HEK293 (cell line): ENCODE results near the gene MLLT10.

Source experiments
- CTCF ChIA-PET: fragments of 350-600 bp; formaldehyde crosslinking; extraction: SDS; loops from one replicate; lab custom pipeline; 2021; ENCODE audit warnings: antibody characterized with exemption; lab: Yijun Ruan, JAX
- POLR2A ChIA-PET: fragments of 300-600 bp; formaldehyde crosslinking; extraction: SDS; loops from one replicate; lab custom pipeline; 2020; ENCODE audit warnings: antibody characterized with exemption, inconsistent platforms; lab: Yijun Ruan, JAX
- H3K27ac ChIP-seq: fragments of 200-500 bp; sonication (Bioruptor generic); 2 replicates; pipeline ENCODE4 v1.5.1; 2014; ENCODE audit warnings: low read depth, low read length, control low read depth, inconsistent platforms; ENCODE audit errors: extremely low read depth
- H3K36me3 ChIP-seq, 2 experiments: fragments of 200-500 bp in 1 of 2; sonication (Bioruptor generic) in 1 of 2; 1 replicate in 1 of 2; 2 replicates in 1 of 2; pipeline ENCODE4 v1.5.1; 2014 to 2017; ENCODE audit warnings: inconsistent platforms in 2 of 2, low read length in 2 of 2; ENCODE audit not compliant: control insufficient read depth in 2 of 2, insufficient read depth in 1 of 2
- H3K4me1 ChIP-seq: fragments of 200-500 bp; sonication (Bioruptor generic); 2 replicates; pipeline ENCODE4 v1.5.1; 2014; ENCODE audit warnings: mild to moderate bottlenecking, low read length, inconsistent platforms; ENCODE audit not compliant: control insufficient read depth, insufficient read depth
- H3K4me3 ChIP-seq: 2 replicates; pipeline ENCODE4 v1.5.1; 2011; ENCODE audit warnings: low read depth, mild to moderate bottlenecking, control low read depth, low read length, moderate library complexity
- H3K9me3 ChIP-seq: fragments of 200-500 bp; sonication (Bioruptor generic); 2 replicates; pipeline ENCODE4 v1.5.1; 2014; ENCODE audit warnings: low read depth, low read length, inconsistent platforms; ENCODE audit not compliant: control insufficient read depth, insufficient read depth
- BCL11A ChIP-seq: fragments of 450-650 bp; formaldehyde crosslinking; IDR thresholded peaks from 2 replicates; pipeline ENCODE4 v1.5.1; 2016; ENCODE audit warnings: low read depth, missing biosample characterization, missing genetic modification characterization
- GLIS2 ChIP-seq: fragments of 450-650 bp; formaldehyde crosslinking; IDR thresholded peaks from 2 replicates; pipeline ENCODE4 v1.5.1; 2016; ENCODE audit warnings: missing biosample characterization, missing genetic modification characterization
- SETDB1 ChIP-seq: IDR thresholded peaks from one replicate; pipeline ENCODE4 v1.6.1; 2017; ENCODE audit warnings: mild to moderate bottlenecking, low read length, moderate library complexity, mixed read lengths; ENCODE audit not compliant: insufficient read length
- SP3 ChIP-seq: fragments of 450-650 bp; formaldehyde crosslinking; IDR thresholded peaks from 2 replicates; pipeline ENCODE4 v1.5.1; 2016; ENCODE audit warnings: missing biosample characterization, missing genetic modification characterization
- SP7 ChIP-seq: fragments of 450-650 bp; formaldehyde crosslinking; IDR thresholded peaks from 2 replicates; pipeline ENCODE4 v1.5.1; 2016; ENCODE audit warnings: missing biosample characterization, missing genetic modification characterization
- ZBTB20 ChIP-seq: fragments of 450-650 bp; formaldehyde crosslinking; IDR thresholded peaks from 2 replicates; pipeline ENCODE4 v1.5.1; 2016; ENCODE audit warnings: missing biosample characterization, missing genetic modification characterization
- ZBTB8A ChIP-seq: fragments of 450-650 bp; formaldehyde crosslinking; IDR thresholded peaks from 2 replicates; pipeline ENCODE4 v1.5.1; 2016; ENCODE audit warnings: missing biosample characterization, missing genetic modification characterization
- ZFP3 ChIP-seq: fragments of 450-650 bp; formaldehyde crosslinking; IDR thresholded peaks from 2 replicates; pipeline ENCODE4 v1.5.1; 2016; ENCODE audit warnings: low read depth, missing biosample characterization, missing genetic modification characterization
- ZNF10 ChIP-seq: fragments of 450-650 bp; formaldehyde crosslinking; IDR thresholded peaks from 2 replicates; pipeline ENCODE4 v1.5.1; 2017; ENCODE audit warnings: missing biosample characterization, missing genetic modification characterization
- ZNF121 ChIP-seq: fragments of 450-650 bp; formaldehyde crosslinking; IDR thresholded peaks from 2 replicates; pipeline ENCODE4 v1.5.1; 2016; ENCODE audit warnings: missing biosample characterization, missing genetic modification characterization
- ZNF132 ChIP-seq: fragments of 450-650 bp; formaldehyde crosslinking; IDR thresholded peaks from 2 replicates; pipeline ENCODE4 v1.5.1; 2017; ENCODE audit warnings: missing biosample characterization, missing genetic modification characterization, borderline replicate concordance
- ZNF140 ChIP-seq: fragments of 450-650 bp; formaldehyde crosslinking; IDR thresholded peaks from 2 replicates; pipeline ENCODE4 v1.5.1; 2016; ENCODE audit warnings: missing biosample characterization, missing genetic modification characterization
- ZNF157 ChIP-seq: fragments of 450-650 bp; formaldehyde crosslinking; IDR thresholded peaks from 2 replicates; pipeline ENCODE4 v1.5.1; 2016; ENCODE audit warnings: missing biosample characterization, missing genetic modification characterization
- ZNF184 ChIP-seq: fragments of 450-650 bp; IDR thresholded peaks from 2 replicates; pipeline ENCODE4 v1.5.1; 2018; ENCODE audit warnings: missing biosample characterization, mild to moderate bottlenecking, missing genetic modification characterization
- ZNF2 ChIP-seq: fragments of 450-650 bp; formaldehyde crosslinking; IDR thresholded peaks from 2 replicates; pipeline ENCODE4 v1.5.1; 2016; ENCODE audit warnings: missing biosample characterization, missing genetic modification characterization
- ZNF214 ChIP-seq: fragments of 450-650 bp; formaldehyde crosslinking; IDR thresholded peaks from 2 replicates; pipeline ENCODE4 v1.5.1; 2017; ENCODE audit warnings: missing biosample characterization, mild to moderate bottlenecking, missing genetic modification characterization, borderline replicate concordance
- ZNF23 ChIP-seq: fragments of 450-650 bp; formaldehyde crosslinking; IDR thresholded peaks from 2 replicates; pipeline ENCODE4 v1.5.1; 2016; ENCODE audit warnings: missing biosample characterization, missing genetic modification characterization, borderline replicate concordance
- ZNF24 ChIP-seq: fragments of 450-650 bp; formaldehyde crosslinking; IDR thresholded peaks from 2 replicates; pipeline ENCODE4 v1.5.1; 2016; ENCODE audit warnings: missing biosample characterization, missing genetic modification characterization
- ZNF48 ChIP-seq: fragments of 450-650 bp; formaldehyde crosslinking; IDR thresholded peaks from 2 replicates; pipeline ENCODE4 v1.5.1; 2016; ENCODE audit warnings: missing biosample characterization, missing genetic modification characterization
- ZNF561 ChIP-seq: fragments of 450-650 bp; IDR thresholded peaks from 2 replicates; pipeline ENCODE4 v1.5.1; 2018; ENCODE audit warnings: missing biosample characterization, missing genetic modification characterization, borderline replicate concordance
- ZNF571 ChIP-seq: fragments of 450-650 bp; formaldehyde crosslinking; IDR thresholded peaks from 2 replicates; pipeline ENCODE4 v1.5.0; 2017; ENCODE audit warnings: missing biosample characterization, missing genetic modification characterization
- ZNF610 ChIP-seq: fragments of 450-650 bp; formaldehyde crosslinking; IDR thresholded peaks from 2 replicates; pipeline ENCODE4 v1.5.1; 2016; ENCODE audit warnings: missing biosample characterization, missing genetic modification characterization, borderline replicate concordance
- ZNF623 ChIP-seq: fragments of 450-650 bp; formaldehyde crosslinking; IDR thresholded peaks from 2 replicates; pipeline ENCODE4 v1.5.1; 2016; ENCODE audit warnings: missing biosample characterization, missing genetic modification characterization
- ZNF626 ChIP-seq: fragments of 450-650 bp; sonication (Bioruptor Pico); formaldehyde crosslinking; IDR thresholded peaks from 2 replicates; pipeline ENCODE4 v1.5.1; 2018; ENCODE audit warnings: missing biosample characterization, missing genetic modification characterization, inconsistent platforms
- ZNF707 ChIP-seq: fragments of 450-650 bp; formaldehyde crosslinking; IDR thresholded peaks from 2 replicates; pipeline ENCODE4 v1.5.1; 2016; ENCODE audit warnings: missing biosample characterization, missing genetic modification characterization
- ZNF776 ChIP-seq: fragments of 450-650 bp; formaldehyde crosslinking; IDR thresholded peaks from 2 replicates; pipeline ENCODE4 v1.5.0; 2017; ENCODE audit warnings: missing biosample characterization, missing genetic modification characterization, borderline replicate concordance
- ZNF837 ChIP-seq: fragments of 450-650 bp; formaldehyde crosslinking; IDR thresholded peaks from 2 replicates; pipeline ENCODE4 v1.5.1; 2016; ENCODE audit warnings: missing biosample characterization, missing genetic modification characterization
- ZSCAN23 ChIP-seq: fragments of 450-650 bp; formaldehyde crosslinking; IDR thresholded peaks from 2 replicates; pipeline ENCODE4 v1.5.1; 2016; ENCODE audit warnings: missing biosample characterization, missing genetic modification characterization
- TF ChIP-seq, protein P1 (sequence below): fragments of 450-650 bp; formaldehyde crosslinking; IDR thresholded peaks from 2 replicates; pipeline ENCODE4 v1.5.1; 2016; ENCODE audit warnings: missing biosample characterization, missing genetic modification characterization
- TF ChIP-seq, protein P2 (sequence below): fragments of 450-650 bp; formaldehyde crosslinking; IDR thresholded peaks from 2 replicates; pipeline ENCODE4 v1.5.1; 2016; ENCODE audit warnings: missing biosample characterization, missing genetic modification characterization

MLLT10 gene

GRCh38 chr10:21516242-21517131, 17.5 kb upstream of the MLLT10 start (continued):
- no peak for TF ChIP-seq ZNF140 (tag by site-specific recombination)
- TF ChIP-seq ZFP3 (tag by site-specific recombination) = peak; percentile 48; the same call in 1 of the 2 replicates
- TF ChIP-seq GLIS2 (tag by site-specific recombination) = peak; percentile 58; the same call in 1 of the 2 replicates
- no peak for TF ChIP-seq ZNF610
- TF ChIP-seq ZNF776 (tag by site-specific recombination) = no peak
- no peak for TF ChIP-seq ZNF214 (tag by site-specific recombination)
- TF ChIP-seq, protein P1, sequence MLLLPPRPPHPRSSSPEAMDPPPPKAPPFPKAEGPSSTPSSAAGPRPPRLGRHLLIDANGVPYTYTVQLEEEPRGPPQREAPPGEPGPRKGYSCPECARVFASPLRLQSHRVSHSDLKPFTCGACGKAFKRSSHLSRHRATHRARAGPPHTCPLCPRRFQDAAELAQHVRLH (tag by site-specific recombination) = no peak
- no peak for TF ChIP-seq SP7 (tag by site-specific recombination)
- no peak for TF ChIP-seq BCL11A (tag by site-specific recombination)
- TF ChIP-seq ZNF837 (tag by site-specific recombination) = no peak
- no peak for TF ChIP-seq ZNF623 (tag by site-specific recombination)
- no peak for TF ChIP-seq ZNF184
- TF ChIP-seq, protein P2, sequence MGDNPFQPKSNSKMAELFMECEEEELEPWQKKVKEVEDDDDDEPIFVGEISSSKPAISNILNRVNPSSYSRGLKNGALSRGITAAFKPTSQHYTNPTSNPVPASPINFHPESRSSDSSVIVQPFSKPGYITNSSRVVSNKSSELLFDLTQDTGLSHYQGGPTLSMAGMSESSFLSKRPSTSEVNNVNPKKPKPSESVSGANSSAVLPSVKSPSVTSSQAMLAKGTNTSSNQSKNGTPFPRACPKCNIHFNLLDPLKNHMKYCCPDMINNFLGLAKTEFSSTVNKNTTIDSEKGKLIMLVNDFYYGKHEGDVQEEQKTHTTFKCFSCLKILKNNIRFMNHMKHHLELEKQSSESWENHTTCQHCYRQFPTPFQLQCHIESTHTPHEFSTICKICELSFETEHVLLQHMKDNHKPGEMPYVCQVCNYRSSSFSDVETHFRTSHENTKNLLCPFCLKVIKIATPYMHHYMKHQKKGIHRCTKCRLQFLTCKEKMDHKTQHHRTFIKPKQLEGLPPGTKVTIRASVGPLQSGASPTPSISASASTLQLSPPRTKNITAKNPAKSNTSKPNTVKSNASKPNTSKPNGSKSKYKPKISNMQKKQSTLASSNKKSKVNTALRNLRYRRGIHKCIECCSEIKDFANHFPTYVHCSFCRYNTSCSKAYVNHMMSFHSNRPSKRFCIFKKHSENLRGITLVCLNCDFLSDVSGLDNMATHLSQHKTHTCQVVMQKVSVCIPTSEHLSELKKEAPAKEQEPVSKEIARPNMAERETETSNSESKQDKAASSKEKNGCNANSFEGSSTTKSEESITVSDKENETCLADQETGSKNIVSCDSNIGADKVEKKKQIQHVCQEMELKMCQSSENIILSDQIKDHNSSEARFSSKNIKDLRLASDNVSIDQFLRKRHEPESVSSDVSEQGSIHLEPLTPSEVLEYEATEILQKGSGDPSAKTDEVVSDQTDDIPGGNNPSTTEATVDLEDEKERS = no peak
- TF ChIP-seq ZNF707 (tag by site-specific recombination) = no peak
- 0 out of 2 replicates have a peak, but pooled peaks have one; percentile 49 for TF ChIP-seq ZNF24 (tag by site-specific recombination)
- TF ChIP-seq ZNF48 = no peak
- no peak for TF ChIP-seq ZNF132 (tag by site-specific recombination)
- no peak for TF ChIP-seq ZNF121 (tag by site-specific recombination)
- no peak for TF ChIP-seq SETDB1
- no peak for TF ChIP-seq ZNF157 (tag by site-specific recombination)
- TF ChIP-seq ZNF626 = no peak

DNA sequence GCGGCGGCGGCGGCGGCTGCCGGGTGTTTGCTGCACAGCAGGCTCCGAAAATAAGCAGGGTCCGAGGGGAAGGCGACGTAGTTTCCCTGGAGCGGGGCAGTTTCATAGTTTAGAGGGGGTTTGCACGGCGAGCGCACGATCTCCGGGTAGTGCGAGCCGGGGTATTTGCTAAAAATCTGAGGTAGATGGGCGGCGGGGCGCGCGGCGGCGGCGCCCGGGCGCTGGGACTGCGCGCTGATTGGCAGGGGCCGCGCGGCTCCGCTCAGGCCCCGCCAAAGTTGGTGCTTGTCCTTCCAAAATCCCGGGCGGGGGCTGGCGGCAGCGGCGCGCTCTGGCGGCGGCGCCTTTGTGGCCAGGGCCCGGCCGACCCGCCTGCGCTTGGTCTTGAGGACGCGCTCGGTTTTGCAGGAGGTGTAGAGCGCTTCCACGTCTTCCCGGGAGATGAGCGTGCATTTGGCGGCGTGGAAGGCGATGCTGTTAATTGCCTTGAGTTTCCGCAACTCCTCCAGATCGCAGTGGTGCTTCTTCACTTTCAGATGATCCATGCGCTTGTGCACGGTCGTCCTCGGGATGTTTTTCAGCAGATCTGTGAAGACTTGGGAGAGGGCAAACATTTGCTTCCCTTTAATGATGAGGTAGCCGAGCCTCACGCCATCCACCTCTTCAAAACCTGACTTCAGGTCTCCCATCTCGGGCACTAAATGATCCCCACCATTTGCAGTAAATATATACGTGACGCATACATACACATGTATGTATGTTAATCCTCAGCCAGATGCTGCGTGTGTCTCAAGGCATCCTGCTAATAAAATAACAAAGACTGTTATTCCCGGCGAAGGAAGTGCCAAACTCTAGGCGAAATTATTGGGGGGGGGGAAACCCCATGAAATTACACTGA, 16.6 kb upstream of the MLLT10 start:
- peak overlapping the region; percentile 65 for H3K4me3 ChIP-seq
- H3K9me3 ChIP-seq = no peaks in the 10 kb centered on the region
- CTCF ChIA-PET = interaction anchor here (0.9 kb wide), 1 partner anchor 217 kb away, joined by 3 read pairs; no protein-coding TSS in a partner anchor
- no peaks in the 10 kb centered on the region for H3K36me3 ChIP-seq
- H3K27ac ChIP-seq = peak overlapping the region; percentile 85
- peaks cover 24% of the 10 kb centered on the region for H3K4me1 ChIP-seq
- POLR2A ChIA-PET = interaction anchor here (0.6 to 3.2 kb wide), 12 partner anchors 9 to 712 kb away, joined by 3 to 33 read pairs (median 6); partner anchors contain the start of genes MLLT10 and SKIDA1
- TF ChIP-seq SP3 (no peak), ZBTB8A (tag by site-specific recombination) (peak; percentile 84), ZNF23 (no peak), ZNF571 (tag by site-specific recombination) (no peak), ZNF10 (tag by site-specific recombination) (peak; percentile 30; the same call in 1 of the 2 replicates), ZSCAN23 (no peak), ZBTB20 (tag by site-specific recombination) (peak; percentile 89), ZNF2 (tag by site-specific recombination) (peak; percentile 75; the same call in 1 of the 2 replicates), ZNF561 (tag by site-specific recombination) (peak; percentile 73; the same call in 1 of the 2 replicates)
- TF ChIP-seq, protein P2 = no peak
